Left ventricle myocardium inferior (tissue), 1 donor: ENCODE results near the gene DVL1. TPM values are rescaled to one million over a fixed set of nuclear protein-coding genes. Genes with fewer than 3 reads are reported as not detected.

ENCODE experiments used
- DNase-seq: peaks from one replicate; pipeline ENCODE4 v3.0.0-alpha.2; 2020
- H3K27ac ChIP-seq: fragments of 200-600 bp; replicated peaks from 2 replicates; pipeline ENCODE4 v1.8.0; 2021
- H3K27me3 ChIP-seq: fragments of 200-600 bp; 2 replicates; pipeline ENCODE4 v1.8.0; 2021; ENCODE audit warnings: low read depth
- H3K36me3 ChIP-seq: fragments of 200-600 bp; 2 replicates; pipeline ENCODE4 v1.8.0; 2021
- H3K4me1 ChIP-seq: fragments of 200-600 bp; 2 replicates; pipeline ENCODE4 v1.8.0; 2021
- H3K4me3 ChIP-seq: fragments of 200-600 bp; 2 replicates; pipeline ENCODE4 v1.8.0; 2021; ENCODE audit warnings: mild to moderate bottlenecking, moderate library complexity
- H3K9me3 ChIP-seq: fragments of 200-600 bp; replicated peaks from 2 replicates; pipeline ENCODE4 v1.8.0; 2021
- CTCF ChIP-seq: fragments of 200-600 bp; IDR thresholded peaks from 2 replicates; pipeline ENCODE4 v1.8.0; 2021; ENCODE audit warnings: antibody characterized with exemption, mild to moderate bottlenecking, borderline replicate concordance
- intact Hi-C: fragments of 100-400 bp; cut with micrococcal nuclease; formaldehyde crosslinking; loops from one replicate; pipeline ENCODE4 v1.11.0; 2022
- total RNA-seq: library from RNA; stranded (reverse); fragmentation: NEBNext Ultra II Directional; extraction: Animal tissue kit (Norgen Biotek cat#: 25700); gene quantifications from one replicate; pipeline ENCODE4 v1.2.1, GENCODE V29; 2021
- donor health status: DM: no; HTN: yes; CAD: no; lungs with severe emphysema.

The DVL1 gene
- total RNA-seq, 1 donor from 2014 or later = 93.0 TPM

- intact Hi-C loops = no loop called here
- Histone ChIP-seq H3K27me3 (no peaks in the 10 kb centered on the region), H3K36me3 (peaks cover 61% of the 10 kb centered on the region), H3K4me3 (no peak overlapping the region), H3K27ac (no peak overlapping the region), H3K4me1 (peaks cover 18% of the 10 kb centered on the region), H3K9me3 (no peaks in the 10 kb centered on the region)
- TF ChIP-seq CTCF = no peak
- DNase-seq = no peak
These were observed 9.0 kb downstream of the DVL1 start for GRCh38 chr1:1340185-1340584.

- intact Hi-C loops = no loop called here
- H3K4me3 ChIP-seq = no peak overlapping the region
- no peaks in the 10 kb centered on the region for H3K4me1 ChIP-seq
- H3K27ac ChIP-seq = no peak overlapping the region
- DNase-seq = no peak
- TF ChIP-seq CTCF = no peak
- no peaks in the 10 kb centered on the region for H3K9me3 ChIP-seq
- no peaks in the 10 kb centered on the region for H3K27me3 ChIP-seq
- H3K36me3 ChIP-seq = peaks cover 61% of the 10 kb centered on the region
These were observed 10.9 kb downstream of the DVL1 start for GRCh38 chr1:1338278-1338677.

GRCh38 chr1:1337793-1338147 is 11.4 kb downstream of the DVL1 start:
- Histone ChIP-seq H3K36me3 (peaks cover 61% of the 10 kb centered on the region), H3K4me1 (no peaks in the 10 kb centered on the region), H3K4me3 (no peak overlapping the region), H3K9me3 (no peaks in the 10 kb centered on the region), H3K27ac (no peak overlapping the region), H3K27me3 (no peaks in the 10 kb centered on the region)
- no peak for TF ChIP-seq CTCF
- no peak for DNase-seq
- intact Hi-C loops = no loop called here

- no peak for TF ChIP-seq CTCF
- Histone ChIP-seq H3K9me3 (no peaks in the 10 kb centered on the region), H3K27me3 (no peaks in the 10 kb centered on the region), H3K4me3 (no peak overlapping the region), H3K27ac (no peak overlapping the region), H3K4me1 (no peaks in the 10 kb centered on the region), H3K36me3 (peaks cover 61% of the 10 kb centered on the region)
- intact Hi-C loops = no loop called here
- DNase-seq = no peak
These were observed 12.1 kb downstream of the DVL1 start for GRCh38 chr1:1336931-1337792.

GRCh38 chr1:1336446-1336845 is 12.8 kb downstream of the DVL1 start:
- no peak for DNase-seq
- H3K4me1 ChIP-seq = peaks cover 1% of the 10 kb centered on the region
- no peak overlapping the region for H3K4me3 ChIP-seq
- no peaks in the 10 kb centered on the region for H3K9me3 ChIP-seq
- peaks cover 55% of the 10 kb centered on the region for H3K36me3 ChIP-seq
- intact Hi-C loops = no loop called here
- no peak overlapping the region for H3K27ac ChIP-seq
- no peaks in the 10 kb centered on the region for H3K27me3 ChIP-seq
- TF ChIP-seq CTCF = no peak
